Neural progenitor cell (in vitro differentiated cells): ENCODE measurements around the gene ZNF625.

Experiments
- CTCF ChIP-seq: fragments of 200-600 bp; sonication (generic); IDR thresholded peaks from 2 replicates; pipeline ENCODE4 v1.5.1; 2017; ENCODE audit warnings: antibody characterized with exemption, mild to moderate bottlenecking
- EZH2 ChIP-seq: fragments of 200-600 bp; sonication (generic); IDR thresholded peaks from 2 replicates; pipeline ENCODE4 v1.6.1; 2017; ENCODE audit warnings: antibody characterized with exemption, mild to moderate bottlenecking, moderate library complexity
- EZH2phosphoT487 ChIP-seq: fragments of 200-600 bp; sonication (generic); IDR thresholded peaks from 2 replicates; pipeline ENCODE4 v1.6.1; 2017; ENCODE audit warnings: antibody characterized with exemption

GRCh38 chr19:12111943-12112637, 44.4 kb downstream of the ZNF625 start:
- TF ChIP-seq CTCF (no peak), EZH2phosphoT487 (no peak), EZH2 (no peak)
